GM18951 (cell line): Measurements from ENCODE around the gene KASH5.

ENCODE experiments used
- POLR2A ChIP-seq: IDR thresholded peaks from 4 replicates; pipeline ENCODE4 v1.6.1; 2011; ENCODE audit warnings: mild to moderate bottlenecking; ENCODE audit not compliant: insufficient read length, insufficient read depth; ENCODE audit errors: extremely low read depth
- in situ Hi-C: fragments of 300-500 bp; cut with MboI; formaldehyde crosslinking; loops from one replicate; pipeline ENCODE4 v1.12.0; 2022; ENCODE audit warnings: low sequenced_read_pairs, mixed read lengths, inconsistent platforms; ENCODE audit not compliant: unreplicated experiment

The KASH5 gene

DNA sequence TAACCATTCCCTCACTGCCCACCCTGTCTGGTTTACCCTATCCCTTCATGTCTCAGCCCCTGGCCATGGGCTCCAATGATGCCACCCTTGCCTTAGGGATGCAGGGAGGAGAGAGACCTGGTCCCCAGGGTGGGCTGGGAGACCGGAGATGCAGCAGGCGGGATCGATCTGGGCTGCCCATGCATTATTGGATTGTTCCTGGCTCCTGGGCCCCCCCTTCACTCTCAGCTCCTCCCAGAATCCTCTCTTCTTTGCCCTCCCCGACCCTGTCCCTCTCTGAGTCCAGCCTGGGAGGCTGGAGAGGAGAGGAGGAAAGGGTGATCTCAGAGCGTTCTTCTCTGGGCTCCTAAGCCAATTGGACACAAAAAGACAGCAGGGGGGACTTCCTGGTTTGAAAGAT lies 5.8 kb downstream of the KASH5 start:
- no peak for TF ChIP-seq POLR2A
- in situ Hi-C loops = loop anchor here (10.0 kb wide), 1 partner anchor 51 kb away; the partner anchor contains the start of gene SLC17A7

DNA sequence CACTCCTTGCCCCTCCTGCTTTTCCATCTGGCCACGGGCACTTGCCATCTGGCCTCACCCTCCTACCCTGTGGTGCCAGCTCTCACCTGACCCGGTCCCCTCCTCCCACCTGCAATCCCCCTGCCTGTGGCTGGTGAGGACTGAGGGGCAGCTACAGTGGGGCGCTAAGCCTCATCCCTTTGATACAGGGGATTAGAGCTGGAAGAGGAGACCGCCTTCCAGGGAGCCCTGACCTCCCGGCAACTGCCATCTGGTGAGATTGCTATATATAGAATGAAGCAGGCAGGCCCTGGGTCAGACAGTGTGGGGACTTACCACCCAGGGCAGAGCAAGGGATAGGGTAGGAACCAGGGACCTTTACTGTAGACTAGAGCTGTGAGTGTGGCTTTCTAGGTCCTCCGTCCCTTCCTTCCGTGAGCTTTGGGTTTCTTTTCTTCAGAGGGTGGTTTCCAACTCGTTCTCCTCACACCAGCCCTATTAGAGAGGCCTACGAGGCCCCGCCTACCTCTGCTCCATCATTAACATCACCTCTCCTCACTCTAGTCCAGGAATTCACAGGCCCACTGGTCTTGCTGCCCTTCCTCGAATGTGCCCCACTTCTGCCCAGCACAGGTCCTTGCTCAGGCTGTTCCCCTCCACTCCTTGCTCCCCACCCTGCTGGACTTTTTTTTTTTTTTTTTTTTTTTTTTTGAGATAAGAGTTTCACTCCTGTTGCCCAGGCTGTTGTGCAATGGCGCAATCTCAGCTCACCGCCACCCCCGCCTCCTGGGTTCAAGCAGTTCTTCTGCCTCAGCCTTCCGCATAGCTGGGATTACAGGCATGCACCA lies 7.7 kb downstream of the KASH5 start:
- in situ Hi-C loops = loop anchor here (10.0 kb wide), 1 partner anchor 49 kb away; the partner anchor contains the start of gene SLC17A7
- no peak for TF ChIP-seq POLR2A

DNA sequence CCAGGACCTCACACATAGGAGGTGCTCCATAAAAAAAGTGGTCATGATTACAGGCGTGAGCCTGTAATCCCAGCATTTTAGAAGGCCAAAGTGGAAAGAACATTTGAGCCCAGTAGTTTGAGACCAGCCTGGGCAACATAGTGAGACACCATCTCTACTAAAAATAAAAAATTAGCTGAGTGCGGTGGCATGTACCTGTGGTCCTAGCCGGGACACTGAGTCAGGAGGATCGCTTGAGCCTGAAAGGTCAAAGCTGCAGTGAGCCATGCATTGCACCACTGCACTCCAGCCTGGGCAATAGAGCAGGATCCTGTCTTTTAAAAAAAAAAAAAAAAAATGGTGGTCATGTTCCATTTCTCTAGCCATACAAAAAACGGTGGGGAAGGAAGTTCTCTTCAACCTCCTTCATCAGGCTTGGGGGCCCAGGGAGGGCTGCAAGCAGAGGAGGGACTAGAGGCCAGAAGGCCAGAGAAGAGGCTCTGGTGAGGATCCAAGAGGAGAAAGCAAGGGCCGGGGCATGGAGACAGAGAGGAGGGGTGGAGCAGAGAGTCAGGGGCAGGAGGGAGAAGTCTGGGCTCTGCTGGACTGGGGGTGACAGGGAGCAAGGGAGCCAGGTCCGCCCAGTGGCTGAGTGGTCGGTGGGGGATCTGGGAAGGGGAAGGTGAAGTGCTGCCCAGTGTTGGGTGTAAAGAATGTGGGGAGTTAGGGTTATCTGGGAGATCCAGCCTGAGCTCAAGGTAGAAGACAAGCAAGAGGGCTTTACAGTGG lies 8.9 kb downstream of the KASH5 start:
- no peak for TF ChIP-seq POLR2A
- in situ Hi-C loops = loop anchor here (10.0 kb wide), 1 partner anchor 48 kb away; the partner anchor contains the start of gene SLC17A7

DNA sequence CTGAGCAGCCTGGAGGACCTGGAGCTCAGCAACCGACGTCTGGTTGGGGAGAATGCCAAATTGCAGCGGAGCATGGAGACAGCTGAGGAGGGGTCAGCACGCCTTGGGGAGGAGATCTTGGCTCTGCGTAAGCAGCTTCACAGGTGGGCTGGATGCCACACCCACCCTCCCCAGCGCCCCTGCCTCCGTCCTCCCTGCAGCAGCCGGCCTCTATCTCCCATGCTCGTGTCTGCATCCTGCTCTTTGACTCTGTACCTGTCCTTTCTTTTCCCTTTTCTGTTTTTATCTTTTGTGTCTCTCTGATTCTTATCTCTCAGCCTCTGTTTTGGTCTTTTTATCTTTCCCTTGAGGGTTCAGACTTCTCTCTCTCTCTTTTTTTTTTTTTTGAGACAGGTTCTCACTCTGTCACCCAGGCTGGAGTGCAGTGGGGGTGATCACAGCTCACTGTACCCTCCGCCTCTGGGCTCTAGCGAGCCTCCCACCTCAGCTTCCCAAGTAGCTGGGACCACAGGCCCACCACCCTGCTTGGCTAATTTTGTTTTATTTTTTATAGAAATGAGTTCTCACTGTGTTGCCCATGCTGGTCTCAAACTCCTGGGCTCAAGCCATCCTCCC lies 10.1 kb downstream of the KASH5 start:
- in situ Hi-C loops = loop anchor here (10.0 kb wide), 1 partner anchor 47 kb away; the partner anchor contains the start of gene SLC17A7
- TF ChIP-seq POLR2A = no peak

DNA sequence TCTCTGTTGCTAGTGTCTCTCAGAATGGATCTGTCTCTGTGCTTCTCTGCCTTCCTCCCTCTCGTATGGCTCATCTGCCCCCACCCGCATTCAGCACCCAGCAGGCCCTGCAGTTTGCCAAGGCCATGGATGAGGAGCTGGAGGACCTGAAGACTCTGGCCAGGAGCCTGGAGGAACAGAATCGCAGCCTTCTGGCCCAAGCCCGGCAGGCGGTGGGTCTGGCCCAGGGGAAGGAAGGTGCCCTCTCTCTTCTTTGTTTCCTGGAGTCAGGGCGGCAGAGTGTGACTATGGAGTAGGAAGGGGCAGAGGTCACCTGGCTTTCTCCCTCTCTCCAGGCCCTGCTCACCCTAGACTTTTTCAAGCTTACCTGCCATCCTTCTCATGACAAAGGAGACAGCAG lies 10.9 kb downstream of the KASH5 start:
- in situ Hi-C loops = loop anchor here (10.0 kb wide), 1 partner anchor 46 kb away; the partner anchor contains the start of gene SLC17A7
- no peak for TF ChIP-seq POLR2A

DNA sequence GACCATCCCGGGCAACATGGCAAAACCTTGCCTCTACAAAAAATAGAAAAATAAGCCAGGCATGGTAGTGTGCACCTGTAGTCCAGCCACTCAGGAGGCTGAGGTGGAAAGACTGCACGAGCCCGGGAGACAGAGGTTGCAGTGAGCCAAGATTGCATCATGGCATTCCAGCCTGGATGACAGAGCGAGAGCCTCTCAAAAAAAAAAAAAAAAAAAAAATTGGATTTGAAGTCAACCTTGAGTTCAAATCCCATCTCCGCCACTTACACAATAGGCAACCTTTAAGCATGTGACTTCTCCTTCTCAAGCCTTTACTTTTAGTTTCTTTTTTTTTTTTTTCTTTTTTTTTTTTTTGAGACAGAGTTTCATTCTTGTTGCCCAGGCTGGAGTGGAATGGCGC lies 12.0 kb downstream of the KASH5 start:
- no peak for TF ChIP-seq POLR2A

DNA sequence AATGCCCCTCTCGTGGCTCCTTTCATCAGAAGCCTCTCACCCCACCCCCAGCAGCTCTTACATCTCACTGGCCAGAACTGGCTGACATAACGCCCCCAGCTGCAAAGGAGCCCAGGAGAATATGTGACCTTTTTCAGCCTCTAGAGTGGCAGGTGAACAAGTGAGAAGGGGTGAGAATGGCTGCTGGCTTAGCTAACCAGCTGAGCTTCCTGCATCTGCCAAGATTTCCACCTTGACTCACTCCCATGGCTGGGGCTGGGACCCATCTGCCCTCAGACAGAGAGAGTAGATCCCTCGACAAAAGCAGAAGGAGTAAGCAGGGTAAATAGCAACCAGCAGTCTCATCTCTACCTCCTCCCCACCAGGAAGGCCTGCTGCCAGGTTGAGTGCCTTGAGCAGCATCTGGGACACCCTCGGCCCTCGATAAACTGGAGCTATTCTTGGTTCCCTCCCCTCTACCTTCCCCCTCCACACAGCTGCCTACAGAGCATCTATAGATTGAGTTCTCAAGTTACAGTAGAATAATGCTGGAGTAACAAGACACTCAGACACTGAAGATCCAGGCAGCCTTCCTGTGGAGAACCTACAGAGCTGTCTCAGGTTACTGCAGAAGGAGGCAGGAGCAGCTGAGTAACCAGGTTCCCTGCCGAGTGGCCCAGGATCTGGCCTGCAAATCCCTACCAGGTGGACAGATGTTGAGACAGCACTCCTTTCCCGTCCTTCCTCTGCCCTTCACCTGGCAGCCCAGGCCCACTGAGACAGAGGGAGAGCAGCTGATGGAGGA lies 15.5 kb downstream of the KASH5 start:
- no peak for TF ChIP-seq POLR2A
- in situ Hi-C loops = no loop called here

More for the DNA sequence above, 12.0 kb downstream of the KASH5 start:
- in situ Hi-C loops = no loop called here

DNA sequence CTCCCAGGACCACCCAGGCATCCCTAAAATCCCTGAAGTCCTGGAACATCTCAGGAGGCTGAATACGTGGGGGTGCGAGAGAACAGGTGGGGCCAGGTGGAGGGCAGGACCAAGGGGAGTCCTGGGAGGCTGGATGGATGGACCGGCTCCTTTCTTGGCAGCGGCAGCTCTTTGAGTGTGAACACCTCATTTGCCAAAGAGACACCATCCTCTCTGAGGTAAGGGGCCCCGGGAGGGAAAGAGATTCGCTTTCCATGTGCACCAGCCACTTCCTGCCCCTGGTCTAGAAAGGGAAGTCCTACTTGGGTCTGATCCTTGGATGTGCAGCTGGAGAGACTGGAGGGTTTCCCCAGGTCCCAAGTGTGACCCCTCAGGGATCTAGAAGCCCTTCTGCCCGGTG lies 19.0 kb downstream of the KASH5 start:
- no peak for TF ChIP-seq POLR2A
- in situ Hi-C loops = no loop called here

DNA sequence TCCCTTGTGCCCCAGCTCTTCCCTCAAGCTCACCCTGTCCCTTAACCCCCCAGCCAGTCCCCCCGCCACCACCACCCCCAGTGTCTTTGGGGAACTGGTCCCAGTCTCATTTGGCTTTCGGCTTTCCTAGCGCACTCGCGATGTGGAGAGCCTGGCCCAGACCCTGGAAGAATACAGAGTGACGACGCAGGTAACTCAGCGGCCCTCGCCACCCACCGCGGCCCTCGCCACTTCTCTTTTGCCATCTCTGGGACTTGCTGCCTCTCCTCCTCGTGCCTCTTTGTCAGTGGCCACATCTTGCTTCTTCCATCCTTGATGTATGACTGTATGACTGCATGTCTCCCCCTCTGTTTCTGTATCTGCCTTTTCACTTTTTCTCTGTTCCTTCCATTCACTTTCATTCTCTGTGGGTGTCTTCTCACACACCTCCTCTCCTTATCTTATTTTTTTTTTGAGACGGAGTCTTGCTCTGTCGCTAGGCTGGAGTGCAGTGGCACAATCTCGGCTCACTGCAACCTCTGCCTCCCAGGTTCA lies 19.5 kb downstream of the KASH5 start:
- in situ Hi-C loops = no loop called here
- TF ChIP-seq POLR2A = no peak

DNA sequence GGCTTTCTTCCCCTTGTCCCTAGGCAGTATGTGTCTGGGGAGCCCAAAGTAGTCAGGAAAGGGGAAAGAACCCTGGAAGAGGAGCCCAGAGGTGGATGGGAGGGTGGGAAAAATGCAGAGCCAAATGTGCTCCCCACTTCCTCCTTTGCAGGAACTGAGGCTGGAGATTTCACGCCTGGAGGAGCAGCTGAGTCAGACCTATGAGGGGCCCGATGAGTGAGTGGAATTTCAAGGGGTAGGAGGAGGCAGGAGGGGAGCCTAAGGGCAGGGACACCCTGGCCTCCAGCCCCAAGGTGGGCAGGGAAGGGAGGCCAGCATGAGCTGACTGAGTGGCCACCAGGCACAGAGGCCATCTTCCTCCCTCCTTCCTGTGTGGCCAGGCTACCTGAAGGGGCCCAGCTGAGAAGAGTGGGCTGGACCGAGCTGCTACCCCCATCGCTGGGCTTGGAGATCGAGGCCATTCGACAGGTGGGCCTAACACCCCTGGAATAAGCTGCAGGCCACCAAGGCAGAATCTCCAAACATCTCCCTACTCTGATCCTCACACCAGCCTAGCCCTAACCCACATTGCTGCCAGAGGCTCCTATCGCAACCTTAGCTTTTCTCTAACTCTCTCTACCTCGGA lies 20.9 kb downstream of the KASH5 start:
- in situ Hi-C loops = no loop called here
- no peak for TF ChIP-seq POLR2A

DNA sequence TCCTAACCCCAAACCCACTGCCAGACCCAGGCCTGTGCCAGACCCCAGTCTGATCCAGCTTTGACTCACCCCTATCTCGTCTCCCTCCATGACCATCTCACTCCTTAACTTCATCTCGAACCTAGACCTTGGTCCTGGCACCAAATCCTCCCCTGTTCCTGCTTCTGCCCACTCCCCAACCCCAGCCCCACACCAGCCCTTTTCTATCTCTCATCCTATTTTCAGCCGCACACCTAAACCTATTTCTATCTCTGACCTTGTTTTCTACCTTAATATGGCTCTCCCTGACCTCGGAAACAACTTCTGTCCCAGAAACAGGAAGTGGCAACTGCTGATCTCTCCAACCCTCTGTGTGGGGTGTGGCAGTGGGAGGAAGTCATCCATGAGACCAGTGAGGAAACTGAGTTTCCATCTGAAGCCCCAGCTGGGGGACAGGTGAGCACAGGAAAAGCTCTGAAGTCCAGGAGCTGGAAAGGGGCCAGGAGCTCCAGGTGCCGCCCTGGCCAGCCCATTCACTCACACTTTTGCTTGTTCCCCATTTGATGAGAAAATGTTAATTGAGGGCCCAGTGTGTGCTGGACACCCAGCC lies 21.5 kb downstream of the KASH5 start:
- TF ChIP-seq POLR2A = no peak
- in situ Hi-C loops = no loop called here
